ENCODE results near the gene ARPC1A.
"Not testable (repeated sequence)": the region's sequence is repeated elsewhere in the genome, so short reads cannot be mapped to it uniquely, and the experiment has no call there.

The ARPC1A gene

DNA sequence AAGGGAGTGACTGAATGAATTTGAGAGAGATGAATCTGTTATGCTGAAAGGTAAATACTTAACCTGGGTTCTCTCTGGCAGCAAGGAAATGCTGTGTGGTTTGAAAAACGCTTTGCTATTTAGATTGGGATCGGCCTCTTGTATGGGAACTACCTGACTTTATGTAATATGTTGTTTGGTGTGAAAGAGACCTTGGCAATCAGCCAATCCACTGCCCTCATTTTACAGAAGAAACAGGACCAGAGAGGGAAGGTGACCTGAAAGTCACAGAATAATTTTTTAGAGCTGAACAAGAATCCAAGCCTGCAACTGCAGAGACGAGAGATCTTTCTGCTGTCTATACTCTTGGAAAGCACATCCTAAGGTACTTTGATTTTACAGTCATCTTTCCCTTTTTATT lies 84.1 kb downstream of the ARPC1A start:
- no peak for TF ChIP-seq CTCF (IDR thresholded peaks at IDR 0.05; ENCODE audit: low read depth, low read length)
- peak overlapping the region; percentile 93 for H3K4me3 ChIP-seq (ENCODE audit: low read depth, low read length)

GRCh38 chr7:99410635-99411034 lies 84.9 kb downstream of the ARPC1A start:
- no peak for TF ChIP-seq CTCF (IDR thresholded peaks at IDR 0.05; ENCODE audit: low read depth, low read length)
- H3K4me3 ChIP-seq (ENCODE audit: low read depth, low read length), result no peak overlapping the region

DNA sequence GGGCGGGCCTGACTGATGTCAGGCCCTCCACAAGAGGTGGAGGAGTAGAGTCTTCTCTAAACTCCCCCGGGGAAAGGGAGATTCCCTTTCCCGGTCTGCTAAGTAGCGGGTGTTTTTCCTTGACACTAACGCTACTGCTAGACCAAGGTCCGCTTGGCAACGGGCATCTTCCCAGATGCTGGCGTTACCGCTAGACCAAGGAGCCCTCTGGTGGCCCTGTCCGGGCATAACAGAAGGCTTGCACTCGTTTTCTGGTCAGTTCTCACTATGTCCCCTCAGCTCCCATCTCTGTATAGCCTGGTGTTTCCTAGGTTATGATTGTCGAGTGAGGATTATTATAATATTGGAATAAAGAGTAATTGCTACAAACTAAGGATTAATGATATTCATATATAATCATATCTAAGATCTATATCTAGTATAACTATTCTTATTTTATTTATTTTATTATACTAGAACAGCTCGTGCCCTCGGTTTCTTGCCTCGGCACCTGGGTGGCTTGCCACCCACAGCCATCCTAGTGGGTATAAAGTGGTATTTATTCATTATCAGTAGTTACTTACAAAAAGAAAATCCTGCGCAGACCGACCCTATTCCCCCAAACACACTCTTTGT lies 89.9 kb downstream of the ARPC1A start:
- not testable (repeated sequence) for H3K4me3 ChIP-seq (ENCODE audit: low read depth, low read length)
- peak; percentile 59 for TF ChIP-seq CTCF (IDR thresholded peaks at IDR 0.05; ENCODE audit: low read depth, low read length)
